Neural cell (in vitro differentiated cells): ENCODE data around the gene RAB18. TPM values are rescaled to one million over a fixed set of nuclear protein-coding genes. Genes with fewer than 3 reads are reported as not detected.
"Not testable (repeated sequence)": the region's sequence is repeated elsewhere in the genome, so short reads cannot be mapped to it uniquely, and the experiment has no call there.

ENCODE experiments used
- H2AFZ ChIP-seq: fragments of 200-600, 300-800 bp; sonication (generic), shearing (Covaris generic); 2 replicates; pipeline ENCODE4 v1.6.0; 2014; ENCODE audit warnings: low read depth, mild to moderate bottlenecking, antibody characterized with exemption, low read length, moderate library complexity
- H3F3A ChIP-seq: fragments of 200-600 bp; shearing (Covaris generic); 2 replicates; pipeline ENCODE4 v1.6.1; 2016; ENCODE audit warnings: mild to moderate bottlenecking, moderate library complexity, mixed read lengths, antibody characterized with exemption, low read length; ENCODE audit not compliant: insufficient read depth, poor library complexity, severe bottlenecking
- H3K27ac ChIP-seq: fragments of 200-600, 300-800 bp; sonication (generic), shearing (Covaris generic); 2 replicates; pipeline ENCODE4 v1.5.1; 2014; ENCODE audit warnings: mild to moderate bottlenecking, low read length, moderate library complexity
- H3K27me3 ChIP-seq: fragments of 300-800, 200-600 bp; sonication (generic), shearing (Covaris generic); 2 replicates; pipeline ENCODE4 v1.6.0; 2014; ENCODE audit warnings: mild to moderate bottlenecking, low read depth, low read length, moderate library complexity; ENCODE audit not compliant: insufficient read depth
- H3K36me3 ChIP-seq: fragments of 300-800, 200-600 bp; sonication (generic), shearing (Covaris generic); 2 replicates; pipeline ENCODE4 v1.5.1; 2014; ENCODE audit warnings: mild to moderate bottlenecking, antibody characterized with exemption, low read length, moderate library complexity; ENCODE audit not compliant: insufficient read depth
- H3K4me2 ChIP-seq: fragments of 300-800, 200-600 bp; sonication (generic), shearing (Covaris generic); 2 replicates; pipeline ENCODE4 v1.6.0; 2014; ENCODE audit warnings: mild to moderate bottlenecking, low read length
- H3K4me3 ChIP-seq: fragments of 300-800, 200-600 bp; sonication (generic), shearing (Covaris generic); 2 replicates; pipeline ENCODE4 v1.5.1; 2014; ENCODE audit warnings: mild to moderate bottlenecking, low read length, moderate library complexity
- H3K79me2 ChIP-seq: fragments of 200-600 bp; shearing (Covaris generic); replicated peaks from 2 replicates; pipeline ENCODE4 v1.6.0; 2014; ENCODE audit warnings: mild to moderate bottlenecking, low read length, moderate library complexity; ENCODE audit not compliant: insufficient read depth
- H3K9ac ChIP-seq: fragments of 300-800, 200-600 bp; sonication (generic), shearing (Covaris generic); 2 replicates; pipeline ENCODE4 v1.6.1; 2016; ENCODE audit warnings: mild to moderate bottlenecking, low read length, mixed read lengths
- H3K9me2 ChIP-seq: fragments of 200-600 bp; shearing (Covaris generic); 2 replicates; pipeline ENCODE4 v1.6.1; 2016; ENCODE audit warnings: mild to moderate bottlenecking, low read length, mixed read lengths; ENCODE audit not compliant: insufficient read depth
- H3K9me3 ChIP-seq: fragments of 200-600, 300-800 bp; sonication (generic), shearing (Covaris generic); 2 replicates; pipeline ENCODE4 v1.6.1; 2016; ENCODE audit warnings: mild to moderate bottlenecking, mixed run types, low read length, moderate library complexity, mixed read lengths
- H4K20me1 ChIP-seq: fragments of 200-600 bp; shearing (Covaris generic); 2 replicates; pipeline ENCODE4 v1.6.1; 2016; ENCODE audit warnings: mild to moderate bottlenecking, mixed run types; ENCODE audit not compliant: insufficient read depth
- CTCF ChIP-seq: fragments of 450-650 bp; IDR thresholded peaks from 2 replicates; pipeline ENCODE4 v1.5.1; 2014; ENCODE audit warnings: antibody characterized with exemption, mild to moderate bottlenecking, moderate library complexity; ENCODE audit not compliant: poor library complexity, severe bottlenecking
- EP300 ChIP-seq: fragments of 450-650 bp; conservative IDR thresholded peaks from 2 replicates; pipeline ENCODE4 v1.6.1; 2014; ENCODE audit warnings: antibody characterized with exemption, mild to moderate bottlenecking, moderate library complexity; ENCODE audit not compliant: poor library complexity, severe bottlenecking
- EZH2 ChIP-seq: fragments of 200-600, 300-800 bp; shearing (Covaris generic), sonication (generic); IDR thresholded peaks from 2 replicates; pipeline ENCODE4 v1.6.1; 2014; ENCODE audit warnings: antibody characterized with exemption, low read length, borderline replicate concordance, mild to moderate bottlenecking; ENCODE audit not compliant: insufficient read depth, poor library complexity, severe bottlenecking
- MXI1 ChIP-seq: fragments of 450-650 bp; conservative IDR thresholded peaks from 2 replicates; pipeline ENCODE4 v1.6.1; 2014; ENCODE audit warnings: antibody characterized with exemption, mild to moderate bottlenecking; ENCODE audit not compliant: poor library complexity, severe bottlenecking
- POLR2AphosphoS5 ChIP-seq: IDR thresholded peaks from 2 replicates; pipeline ENCODE4 v1.6.1; 2012
- RAD21 ChIP-seq: fragments of 450-650 bp; conservative IDR thresholded peaks from 2 replicates; pipeline ENCODE4 v1.6.1; 2014; ENCODE audit warnings: antibody characterized with exemption, mild to moderate bottlenecking, moderate library complexity
- REST ChIP-seq: IDR thresholded peaks from 2 replicates; pipeline ENCODE4 v1.6.1; 2012; ENCODE audit warnings: borderline replicate concordance
- SMC3 ChIP-seq: fragments of 450-650 bp; conservative IDR thresholded peaks from 2 replicates; pipeline ENCODE4 v1.6.1; 2014; ENCODE audit warnings: antibody characterized with exemption, mild to moderate bottlenecking, moderate library complexity; ENCODE audit not compliant: poor library complexity
- TAF1 ChIP-seq: IDR thresholded peaks from 2 replicates; pipeline ENCODE4 v1.6.1; 2012; ENCODE audit warnings: low read depth
- polyA plus RNA-seq: library from polyadenylated mRNA; depleted of rRNA; stranded (reverse); fragments of >200 nt; gene quantifications from 2 replicates; pipeline ENCODE4 v1.2.3, GENCODE V29; 2014

Gene RAB18
- polyA plus RNA-seq, 1 donor from 2014 or later = 122 TPM

- not testable (repeated sequence) for H3K27ac ChIP-seq, H3K79me2 ChIP-seq, H2AFZ ChIP-seq, H4K20me1 ChIP-seq, H3K9ac ChIP-seq, H3K9me3 ChIP-seq, H3K27me3 ChIP-seq, H3K4me2 ChIP-seq, H3K36me3 ChIP-seq, H3K4me3 ChIP-seq, H3K9me2 ChIP-seq, H3F3A ChIP-seq
Measured at GRCh38 chr10:27577038-27577437, 72.9 kb downstream of the RAB18 start.

- H3K9ac ChIP-seq = no peak overlapping the region
Measured at GRCh38 chr10:27578316-27578715, 74.2 kb downstream of the RAB18 start.

More at GRCh38 chr10:27578316-27578715, 74.2 kb downstream of the RAB18 start:
- Histone ChIP-seq H3K4me3 (no peak overlapping the region), H3K27me3 (no peaks in the 10 kb centered on the region), H3K79me2 (no peaks in the 10 kb centered on the region), H3K36me3 (no peaks in the 10 kb centered on the region), H2AFZ (no peak overlapping the region), H3K4me2 (no peak overlapping the region), H3F3A (no peaks in the 10 kb centered on the region), H3K27ac (no peak overlapping the region), H3K9me2 (no peaks in the 10 kb centered on the region), H3K9me3 (no peaks in the 10 kb centered on the region), H4K20me1 (no peaks in the 10 kb centered on the region)
- TF ChIP-seq RAD21 = no peak
- TF ChIP-seq TAF1 = no peak
- no peak for TF ChIP-seq REST
- no peak for TF ChIP-seq CTCF
- TF ChIP-seq EP300 = no peak
- no peak for TF ChIP-seq SMC3
- TF ChIP-seq EZH2 = no peak
- no peak for TF ChIP-seq POLR2AphosphoS5
- TF ChIP-seq MXI1 = no peak
